ENCODE data around the gene PIGC. TPM values are rescaled to one million over a fixed set of nuclear protein-coding genes. Genes with fewer than 3 reads are reported as not detected.

PIGC gene
- total and polyA plus RNA-seq, 2 donors (not counting 3 experiments of a cell fraction or from before 2014, with no cell fraction given) = 16.1 to 25.8 TPM

GRCh38 chr1:172402878-172403569 lies 40.8 kb downstream of the PIGC start:
- no peak overlapping the region for H3K4me3 ChIP-seq (replicated peaks in 1 of 3; ENCODE audit: insufficient read depth in 1 of 3, low read depth in 1 of 3, low read length in 3 of 3)
- no peaks in the 10 kb centered on the region for H3K79me2 ChIP-seq (ENCODE audit: control insufficient read depth, insufficient read depth, low read length)
- TF ChIP-seq POLR2AphosphoS5 (IDR thresholded peaks at IDR 0.05; ENCODE audit: insufficient read depth, low read depth, low read length) (no peak), MAX (IDR thresholded peaks at IDR 0.05; ENCODE audit: insufficient read depth, insufficient read length) (no peak), MYC (IDR thresholded peaks at IDR 0.05; ENCODE audit: low read depth, low read length) (no peak), GATA2 (IDR thresholded peaks at IDR 0.05; ENCODE audit: insufficient read depth, insufficient read length, low read depth, low read length) (no peak), EZH2 (IDR thresholded peaks at IDR 0.05; ENCODE audit: borderline replicate concordance, low read depth, low read length, severe bottlenecking) (no peak), JUN (IDR thresholded peaks at IDR 0.05; ENCODE audit: borderline replicate concordance, insufficient read depth, insufficient read length, low read depth) (no peak), FOS (IDR thresholded peaks at IDR 0.05; ENCODE audit: borderline replicate concordance, insufficient read depth, low read length) (no peak), CTCF (IDR thresholded peaks at IDR 0.05; ENCODE audit: extremely low read depth in 1 of 2, insufficient read depth in 1 of 2, low read depth in 1 of 2, low read length in 2 of 2) (no peak)
- dilution Hi-C loops (cut with MboI; ENCODE audit: extremely low pct_ligation_motif_present, low sequenced_read_pairs) (loop anchor here (25.0 kb wide), 1 partner anchor 391 kb away; no protein-coding TSS in a partner anchor), intact Hi-C loops (cut with micrococcal nuclease) (no loop called here)
- no peak overlapping the region for H3K9ac ChIP-seq (replicated peaks; ENCODE audit: extremely low read depth, insufficient read depth, low read length)
- H3K4me2 ChIP-seq (ENCODE audit: insufficient read depth, low read length) = no peak overlapping the region
- H3K36me3 ChIP-seq (ENCODE audit: control insufficient read depth in 2 of 2, extremely low read depth in 1 of 2, insufficient read depth in 2 of 2, low read length in 2 of 2) = no peaks in the 10 kb centered on the region
- peaks cover 14% of the 10 kb centered on the region for H3K4me1 ChIP-seq (ENCODE audit: control insufficient read depth, extremely low read depth, insufficient read depth, low read length)
- no peak overlapping the region for H2AFZ ChIP-seq (ENCODE audit: low read depth, low read length)
- H3K27ac ChIP-seq (ENCODE audit: insufficient read depth, low read depth, low read length) = no peak overlapping the region
- FAIRE-seq (no peak), DNase-seq (ENCODE audit: low read depth, low spot score) (no peak)
- no peaks in the 10 kb centered on the region for H3K9me1 ChIP-seq (replicated peaks; ENCODE audit: control insufficient read depth, extremely low read depth, insufficient read depth, low read length)
- ChIA-PET CTCF (interaction anchor here (1.1 to 6.1 kb wide), 2 partner anchors 78 to 401 kb away, joined by 3 to 73 read pairs; no protein-coding TSS in a partner anchor), POLR2A (no interaction called here)
- BruUV-seq (replicated peaks) = no TSS peak
- H4K20me1 ChIP-seq (replicated peaks; ENCODE audit: control insufficient read depth, extremely low read depth, insufficient read depth, low read length) = no peaks in the 10 kb centered on the region
- H3K9me3 ChIP-seq (replicated peaks; ENCODE audit: control insufficient read depth, insufficient read depth, low read length) = no peaks in the 10 kb centered on the region
- H3K27me3 ChIP-seq (ENCODE audit: control insufficient read depth in 2 of 2, insufficient read depth in 2 of 2, low read length in 2 of 2) = no peaks in the 10 kb centered on the region
